ENCODE measurements around the gene TIAM1. TPM values are rescaled to one million over a fixed set of nuclear protein-coding genes. Genes with fewer than 3 reads are reported as not detected.

Gene TIAM1
- total and polyA plus RNA-seq, 2 of the 8 experiments (the other 6 are each of a cell fraction or from before 2014, with no cell fraction given), result 10.1 to 30.7 TPM

- H3K4me2 ChIP-seq (ENCODE audit: insufficient read depth in 1 of 2, low read depth in 2 of 2, low read length in 2 of 2), result no peak overlapping the region
- no peak overlapping the region for H2BK120ac ChIP-seq (replicated peaks; ENCODE audit: low read depth, low read length)
- H3K79me1 ChIP-seq (ENCODE audit: low read depth, low read length), result no peaks in the 10 kb centered on the region
- H4K5ac ChIP-seq (ENCODE audit: insufficient read length, low read depth, low read length), result no peak overlapping the region
- no peak overlapping the region for H2BK12ac ChIP-seq (ENCODE audit: low read depth, low read length)
- no peak overlapping the region for H3K18ac ChIP-seq (ENCODE audit: extremely low read depth, low read length)
- POLR2A ChIA-PET (ENCODE audit: partially characterized antibody), result no interaction called here
- H3K9me3 ChIP-seq (ENCODE audit: insufficient read depth in 2 of 2, low read depth in 1 of 2, low read length in 1 of 2), result peaks cover 20 to 23% of the 10 kb centered on the region in 2 experiments
- no peaks in the 10 kb centered on the region for H3K27me3 ChIP-seq (replicated peaks in 1 of 4; ENCODE audit: control insufficient read depth in 3 of 4, extremely low read depth in 1 of 4, insufficient read depth in 3 of 4, low read length in 3 of 4)
- 95% methylated on average over 2 of the region's 2 CpGs; no CpG with 5 or more reads in 1 of the 2 experiments for WGBS, 2 experiments (ENCODE audit: extremely low coverage in 1 of 2, insufficient coverage in 1 of 2, insufficient read length in 1 of 2, insufficient replicate concordance in 2 of 2, low coverage in 1 of 2, low lambda C conversion rate in 2 of 2, missing lambda C conversion rate in 1 of 2)
- H2BK20ac ChIP-seq (ENCODE audit: low read length), result no peak overlapping the region
- no peak overlapping the region for H3K14ac ChIP-seq (ENCODE audit: insufficient read length)
- no peak overlapping the region for H3K4me3 ChIP-seq (ENCODE audit: extremely low read depth in 1 of 4, insufficient read depth in 2 of 4, low read depth in 3 of 4, low read length in 4 of 4)
- no peak overlapping the region for H4K8ac ChIP-seq (ENCODE audit: extremely low read depth, insufficient read depth, low read length)
- no peak overlapping the region for H3K9ac ChIP-seq (replicated peaks in 1 of 4; ENCODE audit: extremely low read depth in 1 of 4, low read depth in 3 of 4, low read length in 3 of 4)
- H3K23me2 ChIP-seq (ENCODE audit: low read depth, low read length), result no peaks in the 10 kb centered on the region
- no peak overlapping the region for H3K27ac ChIP-seq (ENCODE audit: low read depth, low read length)
- no peak overlapping the region for H3K56ac ChIP-seq (replicated peaks; ENCODE audit: insufficient read length, low read depth, low read length)
- no peaks in the 10 kb centered on the region for H4K20me1 ChIP-seq (replicated peaks in 1 of 2; ENCODE audit: control insufficient read depth in 1 of 2, insufficient read depth in 2 of 2, low read length in 2 of 2)
- H4K91ac ChIP-seq (replicated peaks; ENCODE audit: insufficient read length, low read length), result no peak overlapping the region
- H2BK5ac ChIP-seq (ENCODE audit: low read depth, low read length), result no peak overlapping the region
- FAIRE-seq (no peak), DNase-seq (ENCODE audit: low read depth in 1 of 2, low spot score in 2 of 2) (no peak)
- H3K36me3 ChIP-seq (ENCODE audit: control insufficient read depth in 2 of 4, insufficient read depth in 4 of 4, low read length in 3 of 4), result peaks cover 0 to 34% (median 12%) of the 10 kb centered on the region in 4 experiments; a peak in 4 of 8 replicates
- H2AK5ac ChIP-seq (ENCODE audit: low read depth, low read length), result no peak overlapping the region
- H2BK15ac ChIP-seq (ENCODE audit: low read length), result no peak overlapping the region
- no peak overlapping the region for H3K4ac ChIP-seq (replicated peaks; ENCODE audit: insufficient read length, low read depth, low read length)
- no peak overlapping the region for H2AFZ ChIP-seq (ENCODE audit: low read length)
- CTCF ChIA-PET (ENCODE audit: partially characterized antibody), result no interaction called here
- H3K23ac ChIP-seq (ENCODE audit: insufficient read length), result no peak overlapping the region
- H3K4me1 ChIP-seq (replicated peaks in 1 of 4; ENCODE audit: control insufficient read depth in 3 of 4, insufficient read depth in 4 of 4, low read length in 3 of 4), result no peaks in the 10 kb centered on the region
- H3K79me2 ChIP-seq (ENCODE audit: control insufficient read depth in 1 of 2, insufficient read depth in 2 of 2, low read length in 2 of 2), result no peaks in the 10 kb centered on the region
- no peak for TF ChIP-seq EZH2 (IDR thresholded peaks at IDR 0.05; ENCODE audit: low read depth, low read length, severe bottlenecking)
- TF ChIP-seq TEAD4 (IDR thresholded peaks at IDR 0.05; ENCODE audit: low read depth, low read length), result no peak
- no peak for TF ChIP-seq SRF (IDR thresholded peaks at IDR 0.05; ENCODE audit: low read depth, low read length)
- TF ChIP-seq JUND (IDR thresholded peaks at IDR 0.05; ENCODE audit: low read length), result no peak
Observed at GRCh38 chr21:31243611-31244010, 100.5 kb downstream of the TIAM1 start.
